HG03103 (cell line): Measurements from ENCODE around the gene CAPN9.
"Not testable (repeated sequence)": the region's sequence is repeated elsewhere in the genome, so short reads cannot be mapped to it uniquely, and the experiment has no call there.

Experiments used
- ATAC-seq: cut with Tn5 transposase; IDR thresholded peaks from one replicate; pipeline ENCODE4 v1.9.1; 2021; ENCODE audit warnings: low read depth; ENCODE audit not compliant: unreplicated experiment

CAPN9 gene

GRCh38 chr1:230709619-230710542, 37.3 kb upstream of the CAPN9 start:
- ATAC-seq, result no peak

GRCh38 chr1:230710543-230710904, 36.7 kb upstream of the CAPN9 start:
- ATAC-seq, result no peak

GRCh38 chr1:230711245-230711644, 35.9 kb upstream of the CAPN9 start:
- no peak for ATAC-seq

GRCh38 chr1:230712470-230712942, 34.7 kb upstream of the CAPN9 start:
- ATAC-seq, result no peak

GRCh38 chr1:230713138-230713537, 34.0 kb upstream of the CAPN9 start:
- ATAC-seq, result no peak

- ATAC-seq, result no peak
These were observed 33.7 kb upstream of the CAPN9 start for GRCh38 chr1:230713547-230713914.

- ATAC-seq, result no peak
These were observed 33.0 kb upstream of the CAPN9 start, which contains the start of gene AGT for GRCh38 chr1:230713915-230714764. TSS of gene AGT (minus strand) at chr1:230714122. CDS start at chr1:230710823, 3,299 bp downstream.

GRCh38 chr1:230715510-230715909, 31.7 kb upstream of the CAPN9 start:
- ATAC-seq, result no peak

- ATAC-seq, result not testable (repeated sequence)
These were observed 30.7 kb upstream of the CAPN9 start for GRCh38 chr1:230716453-230716852.

GRCh38 chr1:230717251-230717650, 29.9 kb upstream of the CAPN9 start:
- no peak for ATAC-seq

- ATAC-seq, result not testable (repeated sequence)
These were observed 25.2 kb upstream of the CAPN9 start for GRCh38 chr1:230721849-230722522.

- no peak for ATAC-seq
These were observed 21.8 kb upstream of the CAPN9 start for GRCh38 chr1:230725256-230726012.

- no peak for ATAC-seq
These were observed 18.3 kb upstream of the CAPN9 start for GRCh38 chr1:230728710-230729392.

GRCh38 chr1:230730977-230731376, 16.2 kb upstream of the CAPN9 start:
- no peak for ATAC-seq

GRCh38 chr1:230735447-230735846, 11.7 kb upstream of the CAPN9 start:
- ATAC-seq, result no peak

GRCh38 chr1:230737622-230738262, 9.4 kb upstream of the CAPN9 start:
- ATAC-seq, result no peak

GRCh38 chr1:230739564-230740290, 7.5 kb upstream of the CAPN9 start:
- ATAC-seq, result no peak

GRCh38 chr1:230743899-230744298, 3.3 kb upstream of the CAPN9 start:
- no peak for ATAC-seq
